Inflammatory macrophage (primary cell): ENCODE data around the gene OR5H15.
"Not testable (repeated sequence)": the region's sequence is repeated elsewhere in the genome, so short reads cannot be mapped to it uniquely, and the experiment has no call there.

Experiments
- DNase-seq, 2 donors: peaks; one replicate each; pipeline ENCODE4 v3.0.0-alpha.2; 2020 to 2022
- total RNA-seq, 18 experiments: gene quantifications; one replicate each; lab custom pipeline; 2026; ENCODE audit warnings: mixed read lengths in 6 of 18, inconsistent platforms in 2 of 18; lab: John Stamatoyannopoulos, UW

Gene OR5H15
- total RNA-seq = 0 to 0.04 (median 0) reads per million in 18 experiments

GRCh38 chr3:98166396-98166795, at the start of gene OR5H15:
OR5H15 (plus strand) TSS chr3:98166696; CDS start chr3:98168700, 2,004 bp downstream.
- DNase-seq = no peak

- no peak for DNase-seq
Measured at GRCh38 chr3:98130421-98130820, 36.1 kb upstream of the OR5H15 start, which contains the start of gene OR5H1. OR5H1 (plus strand) TSS chr3:98130721; CDS start chr3:98132698, 1,977 bp downstream.

- no peak for DNase-seq
Measured at GRCh38 chr3:98136631-98137030, 29.9 kb upstream of the OR5H15 start.

GRCh38 chr3:98137826-98138557, 28.5 kb upstream of the OR5H15 start:
- not testable (repeated sequence) for DNase-seq

- no peak for DNase-seq
Measured at GRCh38 chr3:98140531-98140930, 26.0 kb upstream of the OR5H15 start.

- DNase-seq = no peak
Measured at GRCh38 chr3:98147179-98147578, 19.3 kb upstream of the OR5H15 start, which contains the start of gene OR5H14. OR5H14 (plus strand) TSS chr3:98147479; CDS start chr3:98149386, 1,907 bp downstream.

- no peak for DNase-seq
Measured at GRCh38 chr3:98148751-98149150, 17.7 kb upstream of the OR5H15 start.

GRCh38 chr3:98149456-98149855, 17.0 kb upstream of the OR5H15 start:
- not testable (repeated sequence) for DNase-seq

- DNase-seq = no peak
Measured at GRCh38 chr3:98151241-98151640, 15.3 kb upstream of the OR5H15 start.

- no peak for DNase-seq
Measured at GRCh38 chr3:98171071-98171470, 4.6 kb downstream of the OR5H15 start.

GRCh38 chr3:98172621-98173020, 6.1 kb downstream of the OR5H15 start:
- DNase-seq = no peak

GRCh38 chr3:98180319-98180890, 13.9 kb downstream of the OR5H15 start:
- peak; percentile 38 to 88 for DNase-seq

- DNase-seq = no peak
Measured at GRCh38 chr3:98182196-98182595, 15.7 kb downstream of the OR5H15 start.

GRCh38 chr3:98185180-98185579, 18.7 kb downstream of the OR5H15 start:
- peak; percentile 35 to 55 for DNase-seq

GRCh38 chr3:98188545-98188944, 22.0 kb downstream of the OR5H15 start:
- DNase-seq = peak; percentile 62 to 88

- DNase-seq = not testable (repeated sequence)
Measured at GRCh38 chr3:98190911-98191310, 24.4 kb downstream of the OR5H15 start.

GRCh38 chr3:98196293-98196692, 29.8 kb downstream of the OR5H15 start:
- DNase-seq = not testable (repeated sequence)

GRCh38 chr3:98199020-98199419, 32.5 kb downstream of the OR5H15 start:
- no peak for DNase-seq

GRCh38 chr3:98209244-98209643, 42.7 kb downstream of the OR5H15 start:
- no peak for DNase-seq

GRCh38 chr3:98213276-98213675, 46.8 kb downstream of the OR5H15 start:
- no peak for DNase-seq

- DNase-seq = peak; percentile 17 to 50
Measured at GRCh38 chr3:98215051-98215450, 48.6 kb downstream of the OR5H15 start.
